ENCODE results near the gene RPL10A. TPM values are rescaled to one million over a fixed set of nuclear protein-coding genes. Genes with fewer than 3 reads are reported as not detected.

Gene RPL10A
- total and polyA plus RNA-seq, 2 of the 13 experiments (the other 11 are each of a cell fraction or from before 2014, with no cell fraction given): 1,854 to 2,726 TPM

- no peak for FAIRE-seq
- no peak overlapping the region for H3K9ac ChIP-seq (ENCODE audit: insufficient read depth, low read depth, low read length)
- peak overlapping the region in 1 of 3 experiments; percentile 95; a peak in 4 of 6 replicates for H3K4me3 ChIP-seq (replicated peaks in 1 of 3; ENCODE audit: insufficient read depth in 1 of 3, low read depth in 2 of 3, low read length in 3 of 3)
- H3K27ac ChIP-seq (ENCODE audit: extremely low read length, insufficient read depth, low read length): no peak overlapping the region
- peaks cover 27% of the 10 kb centered on the region for H3K79me2 ChIP-seq (ENCODE audit: insufficient read depth, low read length)
- no peak overlapping the region for H2AFZ ChIP-seq (ENCODE audit: low read length)
- H4K20me1 ChIP-seq (ENCODE audit: insufficient read depth, low read length): peaks cover 23% of the 10 kb centered on the region; the same call in 1 of the 2 replicates
- peak overlapping the region; percentile 69 for H3K4me2 ChIP-seq (ENCODE audit: low read depth, low read length)
- POLR2A ChIA-PET: interaction anchor here (0.6 to 4.0 kb wide), 8 partner anchors 11 to 422 kb away, joined by 3 to 88 read pairs (median 3); partner anchors contain the start of genes RPL10A and SRPK1
- H3K9me3 ChIP-seq (ENCODE audit: low read length): no peaks in the 10 kb centered on the region
- H3K36me3 ChIP-seq (replicated peaks in 1 of 2; ENCODE audit: control insufficient read depth in 1 of 2, insufficient read depth in 2 of 2, low read length in 2 of 2): peaks cover 0 to 2% of the 10 kb centered on the region in 2 experiments; a peak in 1 of 5 replicates
- H3K4me1 ChIP-seq (ENCODE audit: insufficient read depth, low read length): peaks cover 52% of the 10 kb centered on the region
- intact Hi-C loops (cut with micrococcal nuclease; ENCODE audit: unreplicated experiment) (no loop called here), in situ Hi-C loops (cut with HindIII; ENCODE audit: extremely low pct_ligation_motif_present, low pct_unique_long_range_greater_than_20kb) (no loop called here)
- no peak for DNase-seq (ENCODE audit: low spot score)
- 55% methylated on average over 11 of the region's 14 CpGs for WGBS (ENCODE audit: low lambda C conversion rate)
- peaks cover 6 to 32% of the 10 kb centered on the region in 2 experiments; a peak in 4 of 5 replicates for H3K27me3 ChIP-seq (ENCODE audit: control insufficient read depth in 1 of 2, insufficient read depth in 2 of 2, low read length in 2 of 2)
- CTCF ChIA-PET (ENCODE audit: low intra/inter-chr PET ratio, low total read pairs): no interaction called here
- ATAC-seq: no peak
- TSS peak; percentile 73 for BruUV-seq (replicated peaks)
- 0 out of 2 replicates have a peak, but pooled peaks have one; percentile 79 for TF ChIP-seq NFIB (CRISPR knock-in tag; IDR thresholded peaks at IDR 0.05; ENCODE audit: borderline replicate concordance)
- TF ChIP-seq, protein P1, sequence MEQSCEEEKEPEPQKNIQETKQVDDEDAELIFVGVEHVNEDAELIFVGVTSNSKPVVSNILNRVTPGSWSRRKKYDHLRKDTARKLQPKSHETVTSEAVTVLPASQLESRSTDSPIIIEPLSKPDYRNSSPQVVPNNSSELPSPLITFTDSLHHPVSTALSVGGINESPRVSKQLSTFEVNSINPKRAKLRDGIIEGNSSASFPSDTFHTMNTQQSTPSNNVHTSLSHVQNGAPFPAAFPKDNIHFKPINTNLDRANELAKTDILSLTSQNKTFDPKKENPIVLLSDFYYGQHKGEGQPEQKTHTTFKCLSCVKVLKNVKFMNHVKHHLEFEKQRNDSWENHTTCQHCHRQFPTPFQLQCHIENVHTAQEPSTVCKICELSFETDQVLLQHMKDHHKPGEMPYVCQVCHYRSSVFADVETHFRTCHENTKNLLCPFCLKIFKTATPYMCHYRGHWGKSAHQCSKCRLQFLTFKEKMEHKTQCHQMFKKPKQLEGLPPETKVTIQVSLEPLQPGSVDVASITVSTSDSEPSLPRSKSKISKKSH (CRISPR knock-in tag; IDR thresholded peaks at IDR 0.05; ENCODE audit: borderline replicate concordance): peak; percentile 83; the same call in 1 of the 2 replicates
- TF ChIP-seq HES4 (CRISPR knock-in tag; IDR thresholded peaks at IDR 0.05; ENCODE audit: borderline replicate concordance): no peak
- no peak for TF ChIP-seq ZNF235 (CRISPR knock-in tag; IDR thresholded peaks at IDR 0.05; ENCODE audit: borderline replicate concordance)
- TF ChIP-seq ZNF737 (CRISPR knock-in tag; IDR thresholded peaks at IDR 0.05; ENCODE audit: borderline replicate concordance): 0 out of 2 replicates have a peak, but pooled peaks have one; percentile 9
- TF ChIP-seq, protein P2, sequence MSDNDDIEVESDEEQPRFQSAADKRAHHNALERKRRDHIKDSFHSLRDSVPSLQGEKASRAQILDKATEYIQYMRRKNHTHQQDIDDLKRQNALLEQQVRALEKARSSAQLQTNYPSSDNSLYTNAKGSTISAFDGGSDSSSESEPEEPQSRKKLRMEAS (IDR thresholded peaks at IDR 0.05): peak; percentile 55; the same call in 1 of the 2 replicates
- no peak for TF ChIP-seq AKAP8 (CRISPR knock-in tag; IDR thresholded peaks at IDR 0.05)
- no peak for TF ChIP-seq HHEX (CRISPR knock-in tag; IDR thresholded peaks at IDR 0.05)
- TF ChIP-seq HCFC1 (IDR thresholded peaks at IDR 0.05; ENCODE audit: low read depth, low read length): no peak
- TF ChIP-seq DPF2 (CRISPR knock-in tag; IDR thresholded peaks at IDR 0.05; ENCODE audit: borderline replicate concordance, low read depth): no peak
- TF ChIP-seq, protein P3, sequence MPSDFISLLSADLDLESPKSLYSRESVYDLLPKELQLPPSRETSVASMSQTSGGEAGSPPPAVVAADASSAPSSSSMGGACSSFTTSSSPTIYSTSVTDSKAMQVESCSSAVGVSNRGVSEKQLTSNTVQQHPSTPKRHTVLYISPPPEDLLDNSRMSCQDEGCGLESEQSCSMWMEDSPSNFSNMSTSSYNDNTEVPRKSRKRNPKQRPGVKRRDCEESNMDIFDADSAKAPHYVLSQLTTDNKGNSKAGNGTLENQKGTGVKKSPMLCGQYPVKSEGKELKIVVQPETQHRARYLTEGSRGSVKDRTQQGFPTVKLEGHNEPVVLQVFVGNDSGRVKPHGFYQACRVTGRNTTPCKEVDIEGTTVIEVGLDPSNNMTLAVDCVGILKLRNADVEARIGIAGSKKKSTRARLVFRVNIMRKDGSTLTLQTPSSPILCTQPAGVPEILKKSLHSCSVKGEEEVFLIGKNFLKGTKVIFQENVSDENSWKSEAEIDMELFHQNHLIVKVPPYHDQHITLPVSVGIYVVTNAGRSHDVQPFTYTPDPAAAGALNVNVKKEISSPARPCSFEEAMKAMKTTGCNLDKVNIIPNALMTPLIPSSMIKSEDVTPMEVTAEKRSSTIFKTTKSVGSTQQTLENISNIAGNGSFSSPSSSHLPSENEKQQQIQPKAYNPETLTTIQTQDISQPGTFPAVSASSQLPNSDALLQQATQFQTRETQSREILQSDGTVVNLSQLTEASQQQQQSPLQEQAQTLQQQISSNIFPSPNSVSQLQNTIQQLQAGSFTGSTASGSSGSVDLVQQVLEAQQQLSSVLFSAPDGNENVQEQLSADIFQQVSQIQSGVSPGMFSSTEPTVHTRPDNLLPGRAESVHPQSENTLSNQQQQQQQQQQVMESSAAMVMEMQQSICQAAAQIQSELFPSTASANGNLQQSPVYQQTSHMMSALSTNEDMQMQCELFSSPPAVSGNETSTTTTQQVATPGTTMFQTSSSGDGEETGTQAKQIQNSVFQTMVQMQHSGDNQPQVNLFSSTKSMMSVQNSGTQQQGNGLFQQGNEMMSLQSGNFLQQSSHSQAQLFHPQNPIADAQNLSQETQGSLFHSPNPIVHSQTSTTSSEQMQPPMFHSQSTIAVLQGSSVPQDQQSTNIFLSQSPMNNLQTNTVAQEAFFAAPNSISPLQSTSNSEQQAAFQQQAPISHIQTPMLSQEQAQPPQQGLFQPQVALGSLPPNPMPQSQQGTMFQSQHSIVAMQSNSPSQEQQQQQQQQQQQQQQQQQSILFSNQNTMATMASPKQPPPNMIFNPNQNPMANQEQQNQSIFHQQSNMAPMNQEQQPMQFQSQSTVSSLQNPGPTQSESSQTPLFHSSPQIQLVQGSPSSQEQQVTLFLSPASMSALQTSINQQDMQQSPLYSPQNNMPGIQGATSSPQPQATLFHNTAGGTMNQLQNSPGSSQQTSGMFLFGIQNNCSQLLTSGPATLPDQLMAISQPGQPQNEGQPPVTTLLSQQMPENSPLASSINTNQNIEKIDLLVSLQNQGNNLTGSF (CRISPR knock-in tag; IDR thresholded peaks at IDR 0.05): no peak
- TF ChIP-seq, protein P4, sequence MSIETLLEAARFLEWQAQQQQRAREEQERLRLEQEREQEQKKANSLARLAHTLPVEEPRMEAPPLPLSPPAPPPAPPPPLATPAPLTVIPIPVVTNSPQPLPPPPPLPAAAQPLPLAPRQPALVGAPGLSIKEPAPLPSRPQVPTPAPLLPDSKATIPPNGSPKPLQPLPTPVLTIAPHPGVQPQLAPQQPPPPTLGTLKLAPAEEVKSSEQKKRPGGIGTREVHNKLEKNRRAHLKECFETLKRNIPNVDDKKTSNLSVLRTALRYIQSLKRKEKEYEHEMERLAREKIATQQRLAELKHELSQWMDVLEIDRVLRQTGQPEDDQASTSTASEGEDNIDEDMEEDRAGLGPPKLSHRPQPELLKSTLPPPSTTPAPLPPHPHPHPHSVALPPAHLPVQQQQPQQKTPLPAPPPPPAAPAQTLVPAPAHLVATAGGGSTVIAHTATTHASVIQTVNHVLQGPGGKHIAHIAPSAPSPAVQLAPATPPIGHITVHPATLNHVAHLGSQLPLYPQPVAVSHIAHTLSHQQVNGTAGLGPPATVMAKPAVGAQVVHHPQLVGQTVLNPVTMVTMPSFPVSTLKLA (IDR thresholded peaks at IDR 0.05): peak; percentile 10; the same call in 1 of the 2 replicates
- 0 out of 2 replicates have a peak, but pooled peaks have one; percentile 2 for TF ChIP-seq ZBTB7A (CRISPR knock-in tag; IDR thresholded peaks at IDR 0.05)
- TF ChIP-seq CBX1 (IDR thresholded peaks at IDR 0.05; ENCODE audit: low read depth): no peak
- TF ChIP-seq ZNF772 (CRISPR knock-in tag; IDR thresholded peaks at IDR 0.05): no peak
- no peak for TF ChIP-seq ZNF780A (CRISPR knock-in tag; IDR thresholded peaks at IDR 0.05)
These were observed 30.3 kb downstream of the RPL10A start for GRCh38 chr6:35498422-35499067.
